NK-92 (cell line): Measurements from ENCODE around the gene EHD1.

Experiments used
- DNase-seq: peaks from one replicate; lab custom pipeline; 2025; ENCODE audit not compliant: unreplicated experiment; lab: John Stamatoyannopoulos, UW

The EHD1 gene

DNA sequence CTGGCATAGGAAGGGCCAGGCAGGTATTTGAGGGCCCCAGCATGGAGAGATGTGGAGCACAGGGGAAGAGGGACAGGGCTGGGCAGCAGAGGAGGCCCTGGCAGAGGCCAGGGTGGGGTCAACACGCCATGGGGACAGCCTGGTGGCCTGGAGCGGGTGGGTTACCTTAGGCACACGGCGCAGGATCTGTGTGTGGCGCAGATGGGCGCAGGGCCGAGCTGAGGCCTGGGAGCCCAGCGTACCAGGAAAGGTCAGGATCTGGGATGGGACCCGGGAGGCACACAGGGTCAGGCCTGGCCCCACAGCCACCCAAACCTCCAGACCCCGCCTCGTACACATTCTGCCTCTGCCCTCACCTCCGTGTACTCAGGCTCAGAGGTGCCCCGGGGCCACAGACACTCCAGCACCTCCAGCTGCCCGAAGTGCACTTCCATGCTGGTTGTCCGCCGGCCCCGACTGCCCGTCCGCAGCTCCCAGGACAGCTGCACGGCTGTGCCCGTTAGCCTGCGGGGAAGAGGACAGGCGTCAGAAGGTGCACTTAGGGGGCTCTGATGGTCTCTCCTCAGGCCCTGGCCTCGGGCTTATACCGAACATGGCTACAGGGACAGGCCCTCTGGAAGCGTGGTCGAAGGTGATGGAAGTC, 32.2 kb upstream of the EHD1 start:
- no peak for DNase-seq

DNA sequence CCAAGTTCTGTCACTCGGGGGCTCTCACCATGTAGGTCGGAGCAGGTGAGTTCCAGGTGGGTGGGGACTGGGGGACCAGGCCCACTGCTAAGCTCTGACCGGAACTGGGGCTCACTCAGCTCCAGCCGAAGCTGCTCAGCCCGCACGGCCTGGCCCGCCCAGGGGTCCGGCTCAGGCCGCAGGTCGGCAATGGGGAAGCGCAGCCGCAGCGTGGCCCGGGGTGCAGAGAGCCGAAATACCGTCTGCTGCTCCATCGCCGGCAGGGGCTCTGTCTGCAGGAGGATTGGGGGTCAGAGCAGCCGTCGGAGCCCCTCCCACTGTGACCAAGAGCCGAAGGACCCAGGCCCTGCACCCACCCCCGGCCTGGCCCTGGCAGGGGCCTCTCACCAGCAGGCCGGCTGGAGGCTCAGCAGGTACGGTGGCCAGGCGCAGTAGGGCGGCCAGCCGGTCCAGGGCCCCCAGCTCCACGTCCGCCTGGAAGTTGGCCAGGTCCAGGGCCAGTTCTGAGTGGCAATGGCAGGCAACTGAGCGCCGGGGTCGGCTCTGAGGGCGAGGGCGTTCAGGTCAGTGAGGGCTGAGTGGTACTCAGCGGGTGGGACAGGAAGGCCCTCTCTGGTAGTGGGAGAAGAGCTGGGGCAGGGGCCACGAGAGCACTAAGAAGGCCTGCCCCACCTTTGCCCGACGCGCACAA, 31.4 kb upstream of the EHD1 start:
- DNase-seq, result no peak

GRCh38 chr11:64908766-64909165, 30.3 kb upstream of the EHD1 start:
- no peak for DNase-seq

DNA sequence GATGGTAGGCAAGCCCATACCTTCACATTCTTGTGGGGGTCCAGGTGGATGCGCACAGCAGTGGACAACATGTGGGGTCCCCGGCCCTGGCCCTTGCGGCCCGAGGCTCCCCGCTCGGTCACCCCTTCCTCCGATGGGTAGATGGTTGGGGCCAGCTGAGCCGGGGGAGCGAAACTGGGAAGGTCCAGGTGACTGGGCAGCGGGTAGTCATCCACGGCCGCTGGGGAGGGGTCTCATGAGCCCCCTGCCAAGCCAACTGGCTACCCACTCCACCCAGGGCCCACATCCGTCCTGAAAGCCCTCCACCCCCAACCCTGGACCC, 27.9 kb upstream of the EHD1 start:
- DNase-seq, result no peak

DNA sequence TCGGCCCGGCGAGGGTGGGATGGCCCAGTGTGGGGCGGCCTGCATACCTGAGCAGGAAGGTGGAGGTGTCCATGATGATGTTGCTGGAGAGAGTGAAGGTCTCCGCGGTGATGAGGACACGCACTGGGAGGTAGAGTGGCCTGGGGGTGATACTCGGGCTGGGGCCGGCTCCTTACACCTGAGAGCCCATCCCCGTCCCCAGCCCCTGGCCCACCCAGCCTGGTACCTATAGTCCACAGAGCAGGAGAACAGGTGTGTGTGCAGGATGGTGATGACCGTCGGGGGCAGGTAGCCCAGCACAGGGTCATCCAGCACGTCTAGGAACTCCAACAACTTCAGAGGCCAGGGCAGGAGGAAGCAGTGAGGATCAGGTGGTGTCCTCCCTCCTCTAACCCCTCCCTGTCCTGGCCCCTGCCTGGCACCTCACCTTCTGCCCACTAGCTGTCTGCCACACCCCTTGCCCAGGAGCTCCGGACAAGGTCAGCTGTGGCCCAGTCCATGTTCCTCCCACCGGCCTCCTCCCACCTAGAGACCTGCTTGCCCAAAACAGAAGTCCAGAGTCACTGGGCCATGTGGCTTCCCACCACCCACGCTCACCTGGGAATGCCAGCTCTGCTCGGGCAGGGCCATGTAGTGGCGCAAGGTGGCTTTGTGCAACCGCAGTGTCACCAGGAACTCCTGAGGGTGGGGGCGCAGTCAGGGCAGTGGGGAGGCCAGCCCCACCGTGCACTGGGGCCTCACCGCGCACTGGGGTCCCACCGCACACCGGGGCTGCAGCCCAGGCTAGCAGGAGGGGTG, 27.3 kb upstream of the EHD1 start:
- DNase-seq, result no peak

GRCh38 chr11:64903291-64903833, 24.9 kb upstream of the EHD1 start:
- no peak for DNase-seq

GRCh38 chr11:64902102-64902900, 23.9 kb upstream of the EHD1 start:
- DNase-seq, result no peak

DNA sequence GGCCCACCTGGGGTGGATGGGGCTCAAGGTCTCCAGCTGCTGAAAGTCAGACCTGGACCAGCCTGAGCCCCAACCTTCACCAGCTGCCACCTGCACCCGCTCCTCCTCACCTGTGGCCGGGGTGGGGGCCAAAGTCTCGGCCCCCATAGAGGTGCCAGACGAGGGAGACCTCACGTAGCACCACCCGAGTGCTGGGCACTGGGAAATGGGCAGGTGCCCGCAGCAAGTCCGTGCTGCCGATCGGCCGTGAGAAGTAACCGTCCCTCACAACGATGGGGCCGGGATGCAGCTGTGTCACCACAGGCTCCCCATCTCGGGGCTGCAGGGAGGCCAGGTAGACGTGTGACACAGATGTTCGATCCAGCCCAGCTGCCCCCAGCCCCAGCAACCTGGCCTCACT, 22.4 kb upstream of the EHD1 start:
- no peak for DNase-seq

GRCh38 chr11:64900263-64900678, 21.9 kb upstream of the EHD1 start:
- DNase-seq, result no peak

DNA sequence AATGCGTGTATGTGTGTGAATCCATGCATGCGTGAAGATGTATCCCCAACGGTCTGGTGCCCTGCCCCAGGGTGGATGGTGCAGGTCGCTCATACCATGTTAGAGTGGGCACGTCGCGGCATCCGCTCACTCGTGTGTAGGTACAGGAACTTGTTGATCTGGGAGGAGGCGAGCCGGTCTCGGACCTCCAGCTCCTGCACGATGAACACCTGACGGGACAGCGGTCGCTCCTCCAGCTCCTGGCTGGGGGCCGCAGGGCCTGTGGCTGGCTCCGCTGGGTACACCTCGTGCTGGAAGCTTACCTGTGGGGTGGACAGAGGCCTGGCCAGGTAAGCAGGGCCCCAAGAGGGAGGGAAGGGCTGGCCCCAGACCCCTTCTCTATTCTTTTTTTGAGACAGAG, 20.1 kb upstream of the EHD1 start:
- no peak for DNase-seq

- DNase-seq, result no peak
Measured at GRCh38 chr11:64898076-64898445, 19.6 kb upstream of the EHD1 start.

GRCh38 chr11:64897381-64898075, 19.1 kb upstream of the EHD1 start:
- no peak for DNase-seq

GRCh38 chr11:64896448-64897022, 18.1 kb upstream of the EHD1 start:
- no peak for DNase-seq

DNA sequence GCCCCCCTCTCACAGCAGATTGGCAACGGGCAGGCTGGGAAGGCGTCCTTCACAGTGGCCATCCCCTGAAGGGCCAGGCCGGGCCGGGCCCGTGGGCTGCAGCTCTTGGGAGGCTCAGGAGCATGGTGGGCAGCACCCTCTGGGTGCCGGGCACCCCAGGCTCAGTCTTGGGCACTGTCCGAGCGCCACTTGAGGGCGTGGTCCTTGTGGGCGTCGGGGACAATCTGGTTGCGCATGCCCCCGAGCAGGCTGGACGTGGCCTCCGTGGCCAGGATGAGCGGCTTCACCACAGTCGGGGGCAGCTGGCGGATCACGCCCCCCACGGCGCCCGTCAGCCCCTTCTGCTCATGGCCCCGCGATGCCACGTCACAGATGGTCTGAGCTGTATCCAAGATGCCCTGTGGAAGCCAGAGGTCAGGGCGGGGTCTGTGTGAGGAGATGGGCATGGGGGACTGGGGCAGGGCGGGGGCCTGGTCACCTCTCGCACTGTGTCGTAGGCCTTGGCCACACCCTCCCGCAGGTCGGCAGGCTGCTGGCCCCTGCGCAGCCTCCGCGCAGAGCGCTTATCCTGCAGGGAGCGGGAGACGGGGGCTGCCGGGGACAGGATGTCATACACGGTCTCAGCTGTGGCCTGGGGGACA, 16.5 kb upstream of the EHD1 start:
- no peak for DNase-seq

DNA sequence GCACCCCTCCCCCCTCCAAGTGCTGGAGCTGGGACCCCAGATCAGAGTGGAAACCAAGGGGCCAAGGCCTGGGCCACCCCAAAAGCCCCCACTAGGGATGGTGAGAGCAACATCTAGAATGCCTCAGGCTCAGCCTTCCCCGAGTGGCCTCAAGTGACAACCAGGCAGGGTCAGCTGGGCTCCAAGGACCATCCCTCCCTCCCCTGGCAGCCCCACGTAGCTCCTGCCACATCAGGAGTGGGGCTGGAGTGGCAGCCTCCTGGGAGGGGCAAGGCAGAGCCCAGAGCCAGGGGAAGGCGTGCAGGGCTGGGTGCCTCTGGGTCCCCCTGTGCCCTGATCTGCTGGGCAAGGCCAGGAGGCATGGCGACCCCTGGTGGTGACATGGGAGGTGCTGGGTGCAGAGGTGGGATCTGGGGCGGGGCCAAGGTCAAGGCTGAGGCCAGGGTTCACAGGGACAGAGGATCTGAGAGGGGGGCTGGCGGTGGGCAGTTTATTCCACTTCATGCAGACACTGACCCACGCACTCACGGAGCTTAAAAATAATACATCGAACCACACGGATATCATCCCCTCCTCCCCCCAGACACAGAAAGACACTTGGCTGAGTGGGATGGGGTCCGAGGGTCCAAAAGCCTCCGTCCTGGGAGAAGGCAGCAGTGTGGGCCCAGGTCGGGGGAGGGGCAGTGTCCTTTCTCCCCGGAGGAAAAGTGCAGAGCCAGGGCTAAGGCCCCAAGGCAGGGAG, 15.8 kb upstream of the EHD1 start:
- DNase-seq, result no peak

- DNase-seq, result no peak
Measured at GRCh38 chr11:64893194-64894069, 15.0 kb upstream of the EHD1 start.

DNA sequence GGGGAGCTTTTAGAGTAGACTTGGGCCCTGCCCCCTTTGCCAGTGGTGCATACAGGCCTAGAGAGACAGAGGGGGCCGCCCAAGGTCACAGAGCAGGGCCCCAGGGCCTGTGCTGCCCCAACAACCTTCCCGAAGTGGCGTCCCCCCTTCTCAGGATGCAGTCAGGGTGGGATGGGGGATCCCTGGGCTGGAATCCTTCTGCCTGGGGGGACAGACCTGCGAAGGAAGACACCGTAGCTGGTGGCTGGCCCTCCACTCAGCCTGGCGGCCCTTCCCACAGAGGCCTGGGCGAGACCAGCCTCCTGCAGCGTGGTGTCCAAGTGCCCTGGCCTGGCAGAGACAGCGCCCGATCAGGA, 14.4 kb upstream of the EHD1 start:
- DNase-seq, result no peak

DNA sequence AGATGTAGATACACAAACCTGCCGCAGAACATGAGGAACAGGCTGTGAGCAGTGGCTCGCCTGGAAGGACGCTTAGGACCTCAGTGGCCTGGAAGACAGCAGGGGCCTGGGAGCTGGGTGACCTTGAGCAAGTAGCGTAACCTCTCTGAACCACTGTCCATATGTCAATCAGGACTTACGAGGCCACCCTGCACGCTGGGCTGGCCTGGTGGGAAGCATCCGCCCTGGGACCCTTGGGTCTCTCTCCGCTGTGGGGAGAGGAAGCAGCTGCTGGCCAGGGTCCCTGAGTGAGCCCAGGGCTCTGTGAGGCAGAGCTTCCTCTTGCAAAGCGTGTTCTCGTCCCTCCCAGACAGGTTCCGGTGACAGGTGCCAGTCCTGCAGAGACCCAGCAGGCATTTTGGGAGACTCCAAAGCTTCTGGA, 14.0 kb upstream of the EHD1 start:
- no peak for DNase-seq
